GM19455 (cell line): ENCODE measurements around the gene OSR1.

ENCODE experiments used
- ATAC-seq: cut with Tn5 transposase; IDR thresholded peaks from one replicate; pipeline ENCODE4 v1.9.1; 2021; ENCODE audit not compliant: unreplicated experiment

OSR1 gene

GRCh38 chr2:19359456-19359855 lies 1.0 kb upstream of the OSR1 start:
- ATAC-seq: no peak

DNA sequence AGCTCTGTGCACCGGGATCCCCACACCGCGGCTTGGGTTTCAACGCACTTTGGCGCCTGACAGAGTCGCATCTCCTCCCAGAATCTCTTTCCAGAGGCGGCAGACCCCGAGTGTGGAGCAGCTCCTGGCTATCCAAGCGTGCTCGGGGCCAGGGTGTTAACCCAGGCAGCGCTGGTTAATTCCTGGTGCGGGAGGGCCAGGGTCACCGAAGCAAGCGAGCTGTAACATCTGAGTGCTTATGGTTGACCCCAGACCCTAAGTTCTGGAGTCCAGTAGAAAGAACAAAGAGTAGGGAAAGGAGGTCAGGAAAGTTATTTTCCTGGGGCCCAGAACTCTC lies 566 bp upstream of the OSR1 start:
- ATAC-seq: no peak

- ATAC-seq: no peak
These were observed 801 bp downstream of the OSR1 start for GRCh38 chr2:19357402-19358241.

- no peak for ATAC-seq
These were observed 1.6 kb downstream of the OSR1 start for GRCh38 chr2:19356545-19357401.

DNA sequence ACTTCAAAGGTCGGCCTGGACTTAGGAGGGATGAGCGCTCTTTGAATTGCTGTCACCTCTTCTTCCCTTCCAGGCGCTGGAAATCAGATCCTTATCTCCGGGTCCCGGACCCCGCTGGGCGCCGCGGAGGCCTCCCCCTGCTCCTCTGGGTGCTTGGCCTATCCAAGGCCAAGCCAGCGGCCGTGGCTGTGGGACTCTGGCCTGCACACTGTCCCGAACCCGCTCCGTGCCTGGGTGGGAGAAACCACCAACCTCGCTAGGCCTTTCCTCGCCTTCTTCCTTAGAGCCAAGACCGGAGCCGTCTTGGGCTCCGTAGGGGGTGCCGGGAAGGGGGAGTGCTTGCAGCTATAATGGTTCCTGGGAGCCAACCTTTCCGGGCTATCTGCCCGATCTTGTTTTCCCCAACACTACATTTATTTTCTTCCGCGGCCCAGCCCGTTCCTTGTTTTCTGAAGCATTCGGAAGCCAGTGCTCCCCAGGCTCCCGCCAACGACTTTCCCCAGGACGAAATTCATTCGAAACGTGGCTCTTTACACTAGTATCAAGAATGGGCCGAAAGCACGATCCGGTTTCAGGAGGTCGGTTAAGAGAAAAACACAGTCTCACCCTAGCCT lies 2.4 kb downstream of the OSR1 start:
- ATAC-seq: no peak

DNA sequence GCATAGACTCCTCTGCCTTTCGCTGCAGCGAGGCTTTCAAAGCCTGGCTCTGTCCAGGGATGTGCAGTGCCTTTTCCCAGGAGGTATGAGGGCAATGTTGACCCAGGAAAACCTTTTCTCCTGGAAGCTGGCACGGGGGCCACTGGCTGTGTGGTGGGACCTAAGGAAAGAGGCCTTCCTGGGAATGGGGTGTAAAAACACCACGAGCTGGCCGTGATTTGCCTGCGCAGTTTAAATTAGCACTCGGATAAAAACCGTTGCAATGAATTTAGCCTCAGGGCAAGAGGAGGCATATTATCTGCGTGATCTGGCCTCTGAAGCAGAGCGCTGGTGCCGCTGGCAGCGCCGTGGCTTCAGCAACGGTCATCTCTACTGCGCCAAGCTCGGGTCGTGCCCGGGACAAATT lies 3.0 kb downstream of the OSR1 start:
- ATAC-seq: no peak

- no peak for ATAC-seq
These were observed 3.4 kb downstream of the OSR1 start for GRCh38 chr2:19355014-19355405.

DNA sequence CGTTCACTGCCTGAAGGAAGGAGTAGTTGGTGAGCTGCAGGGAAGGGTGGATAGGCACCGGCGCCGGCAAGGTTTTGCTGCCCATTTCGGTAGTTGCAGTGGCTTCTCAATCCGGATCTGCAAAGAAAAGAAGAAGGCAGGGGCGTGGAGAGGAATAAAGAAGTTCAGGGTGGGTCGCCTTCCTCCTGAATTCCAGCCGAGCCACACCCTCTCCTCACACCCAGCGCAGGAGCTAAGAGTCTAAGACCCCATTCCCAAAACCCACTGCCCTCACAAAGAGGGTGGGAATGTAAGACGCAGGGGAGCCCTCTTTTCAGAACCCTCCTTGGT lies 4.7 kb downstream of the OSR1 start:
- no peak for ATAC-seq

- no peak for ATAC-seq
These were observed 5.3 kb downstream of the OSR1 start for GRCh38 chr2:19352946-19353720.

GRCh38 chr2:19351899-19352697 lies 6.3 kb downstream of the OSR1 start:
- no peak for ATAC-seq

GRCh38 chr2:19351499-19351898 lies 6.9 kb downstream of the OSR1 start:
- ATAC-seq: no peak

GRCh38 chr2:19350678-19351401 lies 7.6 kb downstream of the OSR1 start:
- no peak for ATAC-seq

- no peak for ATAC-seq
These were observed 8.3 kb downstream of the OSR1 start for GRCh38 chr2:19349911-19350677.

GRCh38 chr2:19348692-19349091 lies 9.7 kb downstream of the OSR1 start:
- ATAC-seq: no peak

- ATAC-seq: peak; percentile 96
These were observed 10.5 kb downstream of the OSR1 start for GRCh38 chr2:19347619-19348562.

- ATAC-seq: peak; percentile 4
These were observed 11.3 kb downstream of the OSR1 start for GRCh38 chr2:19346983-19347618.

DNA sequence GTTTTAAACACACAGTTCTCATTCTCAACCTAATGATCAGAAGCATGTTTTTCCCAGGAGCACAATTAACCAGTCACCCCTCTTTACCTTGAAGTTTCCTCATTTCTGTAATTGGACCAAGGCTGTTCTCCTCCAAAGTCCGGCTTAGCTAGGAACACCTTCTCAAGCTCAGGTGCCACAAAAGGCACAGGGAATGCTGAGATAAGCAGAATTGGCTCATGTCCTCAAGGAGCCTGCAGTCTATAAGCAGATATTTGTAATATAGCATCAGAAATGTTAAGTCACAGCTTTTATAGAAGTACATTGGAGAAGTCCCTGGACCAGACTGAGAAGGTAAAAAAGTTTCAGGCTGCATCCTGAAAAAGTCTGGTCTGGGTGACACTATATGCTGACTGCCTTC lies 20.7 kb downstream of the OSR1 start:
- ATAC-seq: no peak
